Progenitor cell of endocrine pancreas (in vitro differentiated cells): ENCODE measurements around the gene PRB3. TPM values are rescaled to one million over a fixed set of nuclear protein-coding genes. Genes with fewer than 3 reads are reported as not detected.

Experiments used
- DNase-seq: peaks from one replicate; pipeline ENCODE4 v3.0.0; 2021; ENCODE audit warnings: low spot score; ENCODE audit not compliant: unreplicated experiment
- H3K27ac Mint-ChIP-seq: 2 replicates; pipeline ENCODE4 v1.8.0; 2021; ENCODE audit warnings: mild to moderate bottlenecking, moderate library complexity, mixed read lengths
- H3K27me3 Mint-ChIP-seq: 2 replicates; pipeline ENCODE4 v1.8.0; 2021; ENCODE audit warnings: mixed read lengths
- H3K36me3 Mint-ChIP-seq: 2 replicates; pipeline ENCODE4 v1.8.0; 2022; ENCODE audit warnings: mixed read lengths; ENCODE audit not compliant: insufficient read depth
- H3K4me1 Mint-ChIP-seq: 2 replicates; pipeline ENCODE4 v1.8.0; 2021; ENCODE audit warnings: low read depth, mixed read lengths
- H3K4me3 Mint-ChIP-seq: 2 replicates; pipeline ENCODE4 v1.8.0; 2021; ENCODE audit warnings: low read depth, mild to moderate bottlenecking, moderate library complexity, mixed read lengths
- H3K9me3 Mint-ChIP-seq: 2 replicates; pipeline ENCODE4 v1.8.0; 2021; ENCODE audit warnings: low read depth, mixed read lengths
- total RNA-seq: library from RNA; stranded (reverse); gene quantifications from 2 replicates; pipeline ENCODE4 v1.2.1, GENCODE V29; 2021
- TF ChIP-seq, protein P1 (sequence below): fragments of 200-600 bp; sonication (generic); IDR thresholded peaks from one replicate; pipeline ENCODE4 v1.5.0; 2021; ENCODE audit warnings: antibody characterized with exemption, mild to moderate bottlenecking; ENCODE audit not compliant: unreplicated experiment

The PRB3 gene
- total RNA-seq, 1 donor from 2014 or later: 0.84 TPM

- Mint-ChIP-seq H3K4me1 (no peaks in the 10 kb centered on the region), H3K4me3 (no peak overlapping the region)
These were observed 41.1 kb downstream of the PRB3 start for GRCh38 chr12:11228296-11228879.

DNA sequence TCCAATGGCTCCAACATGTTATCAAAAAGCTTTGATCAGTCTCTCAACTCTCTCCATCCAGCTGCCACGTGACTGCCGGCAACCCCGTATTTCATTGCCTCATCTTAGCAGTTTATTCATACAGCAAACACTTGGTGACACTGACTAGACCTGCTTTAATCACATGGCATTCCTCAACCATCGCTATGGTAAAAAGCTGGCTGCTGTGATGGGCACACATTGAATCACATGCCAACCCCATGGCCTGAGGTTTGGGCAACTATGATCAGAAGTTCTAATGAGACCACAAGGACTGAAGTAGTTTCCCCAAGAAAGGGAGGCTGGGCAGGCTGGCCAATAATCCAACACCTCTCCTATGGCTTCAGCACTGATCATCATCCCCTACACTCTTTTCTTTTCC, 42.1 kb downstream of the PRB3 start:
- Mint-ChIP-seq H3K4me3 (no peak overlapping the region), H3K4me1 (no peaks in the 10 kb centered on the region), H3K27ac (no peak overlapping the region), H3K36me3 (no peaks in the 10 kb centered on the region), H3K9me3 (peaks cover 7% of the 10 kb centered on the region), H3K27me3 (peaks cover 31% of the 10 kb centered on the region)
- no peak for DNase-seq
- TF ChIP-seq, protein P1, sequence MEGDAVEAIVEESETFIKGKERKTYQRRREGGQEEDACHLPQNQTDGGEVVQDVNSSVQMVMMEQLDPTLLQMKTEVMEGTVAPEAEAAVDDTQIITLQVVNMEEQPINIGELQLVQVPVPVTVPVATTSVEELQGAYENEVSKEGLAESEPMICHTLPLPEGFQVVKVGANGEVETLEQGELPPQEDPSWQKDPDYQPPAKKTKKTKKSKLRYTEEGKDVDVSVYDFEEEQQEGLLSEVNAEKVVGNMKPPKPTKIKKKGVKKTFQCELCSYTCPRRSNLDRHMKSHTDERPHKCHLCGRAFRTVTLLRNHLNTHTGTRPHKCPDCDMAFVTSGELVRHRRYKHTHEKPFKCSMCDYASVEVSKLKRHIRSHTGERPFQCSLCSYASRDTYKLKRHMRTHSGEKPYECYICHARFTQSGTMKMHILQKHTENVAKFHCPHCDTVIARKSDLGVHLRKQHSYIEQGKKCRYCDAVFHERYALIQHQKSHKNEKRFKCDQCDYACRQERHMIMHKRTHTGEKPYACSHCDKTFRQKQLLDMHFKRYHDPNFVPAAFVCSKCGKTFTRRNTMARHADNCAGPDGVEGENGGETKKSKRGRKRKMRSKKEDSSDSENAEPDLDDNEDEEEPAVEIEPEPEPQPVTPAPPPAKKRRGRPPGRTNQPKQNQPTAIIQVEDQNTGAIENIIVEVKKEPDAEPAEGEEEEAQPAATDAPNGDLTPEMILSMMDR: no peak

More at GRCh38 chr12:11228296-11228879, 41.1 kb downstream of the PRB3 start:
- peaks cover 31% of the 10 kb centered on the region for H3K27me3 Mint-ChIP-seq
- TF ChIP-seq, protein P1: peak; percentile 97
- no peak overlapping the region for H3K27ac Mint-ChIP-seq
- no peaks in the 10 kb centered on the region for H3K36me3 Mint-ChIP-seq
- DNase-seq: peak; percentile 57
- H3K9me3 Mint-ChIP-seq: no peaks in the 10 kb centered on the region

Other genes starting within 250 kb of the PRB3 start
- 6.6 and 8.5 TPM in 2 replicates for gene TAS2R19, start 247.1 kb downstream of the PRB3 start, total RNA-seq
- 8.6 and 10.3 TPM in 2 replicates for gene TAS2R31, start 238.3 kb downstream of the PRB3 start, total RNA-seq
- 2.6 and 3.3 TPM in 2 replicates for gene TAS2R46, start 207.4 kb downstream of the PRB3 start, total RNA-seq
- 1.2 and 1.9 TPM in 2 replicates for gene TAS2R43, start 177.4 kb downstream of the PRB3 start, total RNA-seq
- 5.6 and 6.3 TPM in 2 replicates for gene TAS2R30, start 135.1 kb downstream of the PRB3 start, total RNA-seq
- gene SMIM10L1, start 98.5 kb downstream of the PRB3 start, total RNA-seq: 22.9 and 25.5 TPM in 2 replicates
- not detected in 2 replicates for gene TAS2R42, start 82.8 kb downstream of the PRB3 start, total RNA-seq
- gene PRB4, start 40.7 kb upstream of the PRB3 start, total RNA-seq: not detected in 2 replicates
- not detected in 2 replicates for gene PRB2, start 125.9 kb upstream of the PRB3 start, total RNA-seq